Effector memory CD8-positive, alpha-beta T cell (primary cell): ENCODE results near the gene PSMG3.
"Not testable (repeated sequence)": the region's sequence is repeated elsewhere in the genome, so short reads cannot be mapped to it uniquely, and the experiment has no call there.

Experiments used
- ATAC-seq: fragments of 150-1000 bp; cut with Tn5 transposase; replicated peaks from 2 replicates; pipeline ENCODE4 v1.10.0; 2021; ENCODE audit warnings: mild to moderate bottlenecking, moderate library complexity
- DNase-seq, 3 experiments: peaks; one replicate each; pipeline ENCODE4 v3.0.0; 2021
- H3K27ac Mint-ChIP-seq, 2 donors: one replicate each; pipeline ENCODE4 v1.8.0; 2022; ENCODE audit warnings: mild to moderate bottlenecking in 2 of 2, mixed read lengths in 2 of 2, moderate library complexity in 2 of 2
- H3K27me3 Mint-ChIP-seq, 2 donors: one replicate each; pipeline ENCODE4 v1.8.0; 2022; ENCODE audit warnings: mixed read lengths in 2 of 2
- H3K36me3 Mint-ChIP-seq: one replicate; pipeline ENCODE4 v1.8.0; 2022; ENCODE audit warnings: mild to moderate bottlenecking, moderate library complexity, mixed read lengths; ENCODE audit not compliant: insufficient read depth
- H3K4me1 Mint-ChIP-seq, 2 donors: one replicate each; pipeline ENCODE4 v1.8.0; 2022; ENCODE audit warnings: low read depth in 2 of 2, mixed read lengths in 2 of 2
- H3K4me3 Mint-ChIP-seq, 2 donors: one replicate each; pipeline ENCODE4 v1.8.0; 2022; ENCODE audit warnings: mild to moderate bottlenecking in 2 of 2, mixed read lengths in 2 of 2, moderate library complexity in 2 of 2
- H3K9me3 Mint-ChIP-seq, 2 donors: one replicate each; pipeline ENCODE4 v1.8.0; 2022; ENCODE audit warnings: mixed read lengths in 2 of 2

Gene PSMG3

GRCh38 chr7:1531979-1532455 lies 37.8 kb downstream of the PSMG3 start:
- Mint-ChIP-seq H3K27ac (peak overlapping the region; percentile 97 to 98), H3K4me3 (peak overlapping the region; percentile 88 to 90), H3K9me3 (no peaks in the 10 kb centered on the region), H3K27me3 (peaks cover under 1 to 4% of the 10 kb centered on the region in 2 donors), H3K36me3 (peaks cover 42% of the 10 kb centered on the region), H3K4me1 (peaks cover 23 to 27% of the 10 kb centered on the region in 2 donors)
- DNase-seq (no peak), ATAC-seq (peak; percentile 6)

DNA sequence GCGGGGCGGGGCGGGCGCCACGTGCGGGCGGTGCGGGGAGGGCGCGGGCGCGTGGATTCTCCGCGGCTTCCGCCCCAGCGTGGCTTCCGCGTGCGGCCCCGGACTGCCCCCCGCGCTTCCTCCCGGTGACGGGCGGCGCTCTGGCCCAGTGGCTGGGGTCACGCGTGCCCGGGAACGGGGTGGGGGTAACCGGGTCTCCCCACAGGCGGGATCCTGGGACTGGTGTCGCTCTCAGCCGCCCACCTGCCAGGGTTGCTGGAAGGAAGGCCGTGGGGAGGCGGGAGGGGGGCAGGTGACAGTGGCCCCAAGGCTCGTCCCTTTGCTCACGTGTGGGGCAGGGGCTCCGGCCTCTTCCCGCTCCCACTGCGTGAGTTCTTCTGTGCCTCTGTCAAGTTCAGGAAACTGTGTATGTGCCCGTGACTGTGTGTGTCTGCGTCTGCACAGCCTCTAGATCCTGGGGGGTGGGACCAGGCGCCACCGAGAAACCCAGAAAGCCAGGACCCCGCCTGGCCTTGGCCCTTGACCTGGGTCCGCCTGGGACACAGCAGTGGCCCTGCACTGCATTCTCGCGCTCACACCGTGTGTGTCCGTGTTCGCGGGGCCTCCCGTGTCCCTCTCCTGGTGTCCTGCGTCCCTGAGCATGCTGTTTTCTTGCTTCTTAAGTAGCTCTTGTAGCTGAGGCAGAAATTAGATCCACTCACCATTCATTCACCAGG lies 38.4 kb downstream of the PSMG3 start:
- ATAC-seq: peak; percentile 43
- H3K27ac Mint-ChIP-seq: peak overlapping the region; percentile 97 to 98

GRCh38 chr7:1530946-1531262 lies 38.9 kb downstream of the PSMG3 start:
- H3K4me1 Mint-ChIP-seq: peaks cover 23 to 27% of the 10 kb centered on the region in 2 donors
- H3K4me3 Mint-ChIP-seq: peak overlapping the region in 1 of 2 donors; percentile 90
- H3K9me3 Mint-ChIP-seq: no peaks in the 10 kb centered on the region
- peak overlapping the region; percentile 97 to 98 for H3K27ac Mint-ChIP-seq
- peak; percentile 50 for ATAC-seq
- DNase-seq: peak in 1 of 3 experiments; percentile 43
- peaks cover 12 to 15% of the 10 kb centered on the region in 2 donors for H3K27me3 Mint-ChIP-seq
- H3K36me3 Mint-ChIP-seq: peaks cover 38% of the 10 kb centered on the region

More for the DNA sequence above, 38.4 kb downstream of the PSMG3 start:
- peaks cover 42% of the 10 kb centered on the region for H3K36me3 Mint-ChIP-seq
- H3K27me3 Mint-ChIP-seq: peaks cover 6 to 10% of the 10 kb centered on the region in 2 donors
- H3K4me3 Mint-ChIP-seq: peak overlapping the region; percentile 88 to 90
- H3K4me1 Mint-ChIP-seq: peaks cover 23 to 27% of the 10 kb centered on the region in 2 donors
- peak in 2 of 3 experiments; percentile 37 to 46 for DNase-seq
- no peaks in the 10 kb centered on the region for H3K9me3 Mint-ChIP-seq

DNA sequence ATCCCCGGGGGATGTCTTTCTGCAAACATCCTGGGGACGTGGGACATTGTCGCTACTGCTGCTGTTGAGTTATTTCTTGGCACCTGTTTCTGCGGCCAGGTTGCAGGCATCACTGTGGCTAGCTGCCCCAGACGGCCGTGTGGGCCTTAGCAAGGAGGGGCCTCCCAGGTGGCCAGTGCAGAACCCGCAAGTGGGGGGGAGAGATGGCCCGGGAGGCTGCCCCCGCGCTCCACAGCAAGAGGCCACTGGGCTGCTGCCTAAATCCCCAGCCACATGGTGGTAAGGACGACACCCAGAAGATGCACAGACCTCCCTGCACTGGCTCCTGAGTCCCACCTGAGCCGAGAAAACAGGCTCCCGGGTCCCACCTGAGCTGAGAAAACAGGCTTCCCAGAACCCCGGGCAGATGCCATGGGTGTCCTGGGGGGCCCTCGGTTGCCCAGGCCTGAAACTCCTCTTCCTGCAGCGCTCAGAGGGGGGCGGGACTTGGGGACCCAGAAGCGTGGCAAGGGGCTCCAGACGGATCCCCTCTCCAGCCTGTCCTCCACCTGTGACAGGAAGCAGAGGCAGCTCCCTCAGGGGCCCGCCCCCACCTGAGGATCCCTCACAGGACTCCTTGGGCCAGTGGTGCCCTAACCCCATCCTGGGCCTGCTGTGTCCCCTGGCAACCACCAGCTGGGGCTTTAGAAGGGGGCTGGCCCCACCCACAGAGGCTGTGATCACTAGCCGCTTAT lies 40.3 kb downstream of the PSMG3 start:
- peaks cover 20 to 24% of the 10 kb centered on the region in 2 donors for H3K27me3 Mint-ChIP-seq
- peak overlapping the region; percentile 59 to 65 for H3K4me3 Mint-ChIP-seq
- ATAC-seq (no peak), DNase-seq (no peak)
- peaks cover 33% of the 10 kb centered on the region for H3K36me3 Mint-ChIP-seq
- H3K4me1 Mint-ChIP-seq: peaks cover 23 to 27% of the 10 kb centered on the region in 2 donors
- peak overlapping the region; percentile 66 to 82 for H3K27ac Mint-ChIP-seq
- H3K9me3 Mint-ChIP-seq: no peaks in the 10 kb centered on the region

- no peak overlapping the region for H3K27ac Mint-ChIP-seq
- peaks cover 20 to 38% of the 10 kb centered on the region in 2 donors for H3K27me3 Mint-ChIP-seq
- no peak for ATAC-seq
- DNase-seq: no peak
- H3K36me3 Mint-ChIP-seq: peaks cover 8% of the 10 kb centered on the region
- no peaks in the 10 kb centered on the region for H3K9me3 Mint-ChIP-seq
- H3K4me3 Mint-ChIP-seq: no peak overlapping the region
- peaks cover under 1% of the 10 kb centered on the region in 2 donors for H3K4me1 Mint-ChIP-seq
Measured at GRCh38 chr7:1526271-1526754, 43.5 kb downstream of the PSMG3 start.

- H3K36me3 Mint-ChIP-seq: peaks cover 7% of the 10 kb centered on the region
- DNase-seq (no peak), ATAC-seq (no peak)
- H3K4me3 Mint-ChIP-seq: no peak overlapping the region
- H3K27ac Mint-ChIP-seq: no peak overlapping the region
- no peaks in the 10 kb centered on the region for H3K9me3 Mint-ChIP-seq
- no peaks in the 10 kb centered on the region for H3K4me1 Mint-ChIP-seq
- peaks cover 20 to 38% of the 10 kb centered on the region in 2 donors for H3K27me3 Mint-ChIP-seq
Measured at GRCh38 chr7:1525409-1525808, 44.4 kb downstream of the PSMG3 start.

- no peaks in the 10 kb centered on the region for H3K4me1 Mint-ChIP-seq
- no peak for ATAC-seq
- H3K9me3 Mint-ChIP-seq: peaks cover 0 to 3% of the 10 kb centered on the region in 2 donors
- DNase-seq: no peak
- H3K27ac Mint-ChIP-seq: peak overlapping the region in 1 of 2 donors; percentile 46
- peaks cover 20 to 45% of the 10 kb centered on the region in 2 donors for H3K27me3 Mint-ChIP-seq
- peaks cover 3% of the 10 kb centered on the region for H3K36me3 Mint-ChIP-seq
- H3K4me3 Mint-ChIP-seq: no peak overlapping the region
Measured at GRCh38 chr7:1523844-1524243, 46.0 kb downstream of the PSMG3 start.

- no peaks in the 10 kb centered on the region for H3K4me1 Mint-ChIP-seq
- ATAC-seq (no peak), DNase-seq (no peak)
- H3K36me3 Mint-ChIP-seq: peaks cover 3% of the 10 kb centered on the region
- H3K4me3 Mint-ChIP-seq: no peak overlapping the region
- H3K9me3 Mint-ChIP-seq: peaks cover 0 to 3% of the 10 kb centered on the region in 2 donors
- H3K27ac Mint-ChIP-seq: no peak overlapping the region
- H3K27me3 Mint-ChIP-seq: peaks cover 20 to 47% of the 10 kb centered on the region in 2 donors
Measured at GRCh38 chr7:1523208-1523607, 46.6 kb downstream of the PSMG3 start.

- no peak overlapping the region for H3K27ac Mint-ChIP-seq
- H3K9me3 Mint-ChIP-seq: peaks cover 0 to 3% of the 10 kb centered on the region in 2 donors
- peak; percentile 40 for ATAC-seq
Measured at GRCh38 chr7:1521456-1521855, 48.4 kb downstream of the PSMG3 start.

GRCh38 chr7:1520539-1521234 lies 49.1 kb downstream of the PSMG3 start:
- peaks cover 0 to 3% of the 10 kb centered on the region in 2 donors for H3K9me3 Mint-ChIP-seq
- no peak overlapping the region for H3K4me3 Mint-ChIP-seq
- DNase-seq: no peak
- no peaks in the 10 kb centered on the region for H3K4me1 Mint-ChIP-seq
- peaks cover 3% of the 10 kb centered on the region for H3K36me3 Mint-ChIP-seq
- no peak for ATAC-seq
- no peak overlapping the region for H3K27ac Mint-ChIP-seq
- H3K27me3 Mint-ChIP-seq: peaks cover 7 to 30% of the 10 kb centered on the region in 2 donors

More at GRCh38 chr7:1521456-1521855, 48.4 kb downstream of the PSMG3 start:
- peaks cover 3% of the 10 kb centered on the region for H3K36me3 Mint-ChIP-seq
- peaks cover 14 to 37% of the 10 kb centered on the region in 2 donors for H3K27me3 Mint-ChIP-seq
- no peak for DNase-seq
- H3K4me3 Mint-ChIP-seq: no peak overlapping the region
- H3K4me1 Mint-ChIP-seq: no peaks in the 10 kb centered on the region

GRCh38 chr7:1519322-1519922 lies 50.4 kb downstream of the PSMG3 start:
- not testable (repeated sequence) for H3K4me1 Mint-ChIP-seq, H3K9me3 Mint-ChIP-seq, ATAC-seq, H3K27ac Mint-ChIP-seq, H3K36me3 Mint-ChIP-seq, DNase-seq, H3K4me3 Mint-ChIP-seq
- H3K27me3 Mint-ChIP-seq: peaks cover 0 to 22% of the 10 kb centered on the region in 2 donors
